Cardiac muscle cell (in vitro differentiated cells and primary cell): ENCODE results near the gene GPR35. TPM values are rescaled to one million over a fixed set of nuclear protein-coding genes. Genes with fewer than 3 reads are reported as not detected.

Experiments
- DNase-seq, 2 donors: peaks; one replicate each; pipeline versions ENCODE4 v3.0.0 to v3.0.0-alpha.2; 2010 to 2017; ENCODE audit warnings: low read depth in 1 of 2, low spot score in 1 of 2
- H3K27ac ChIP-seq: fragments of 200-600 bp; sonication (generic); 2 replicates; pipeline ENCODE4 v1.5.1; 2016
- H3K27me3 ChIP-seq: fragments of 200-600 bp; sonication (generic); 2 replicates; pipeline ENCODE4 v1.6.0; 2016; ENCODE audit warnings: control low read depth
- H3K36me3 ChIP-seq: fragments of 200-600 bp; sonication (generic); 2 replicates; pipeline ENCODE4 v1.5.1; 2016; ENCODE audit warnings: control low read depth
- H3K4me1 ChIP-seq: fragments of 200-600 bp; sonication (generic); 2 replicates; pipeline ENCODE4 v1.8.1; 2017; ENCODE audit warnings: low read depth, mild to moderate bottlenecking, mixed run types
- H3K4me3 ChIP-seq: fragments of 200-600 bp; sonication (generic); 2 replicates; pipeline ENCODE4 v1.5.1; 2016; ENCODE audit warnings: mild to moderate bottlenecking
- H3K9me3 ChIP-seq: fragments of 200-600 bp; sonication (generic); 2 replicates; pipeline ENCODE4 v1.5.1; 2017; ENCODE audit warnings: low read depth, mild to moderate bottlenecking, control low read depth
- CTCF ChIP-seq: IDR thresholded peaks from 2 replicates; pipeline ENCODE4 v1.5.1; 2012; ENCODE audit warnings: low read depth, mild to moderate bottlenecking, low read length
- polyA plus RNA-seq: library from polyadenylated mRNA; unstranded; fragments of >200 nt; fragmentation: Nextera tagmentation; extraction: Ambion mirVana; gene quantifications from 2 replicates; pipeline ENCODE4 v1.2.1, GENCODE V29; 2016
- total RNA-seq: library from RNA; depleted of rRNA; stranded (reverse); fragments of >200 nt; gene quantifications from 2 replicates; pipeline ENCODE4 v1.2.3, GENCODE V29; 2016

The GPR35 gene
- total and polyA plus RNA-seq, 2 experiments from 2014 or later, result 0.40 to 5.1 TPM

- H3K9me3 ChIP-seq, result no peaks in the 10 kb centered on the region
- no peak overlapping the region for H3K4me3 ChIP-seq
- H3K4me1 ChIP-seq, result no peaks in the 10 kb centered on the region
- DNase-seq, result no peak
- H3K27ac ChIP-seq, result no peak overlapping the region
- no peaks in the 10 kb centered on the region for H3K27me3 ChIP-seq
- no peaks in the 10 kb centered on the region for H3K36me3 ChIP-seq
- TF ChIP-seq CTCF, result no peak
These were observed 20.5 kb downstream of the GPR35 start for GRCh38 chr2:240645801-240646175.

GRCh38 chr2:240646176-240646899 is 21.1 kb downstream of the GPR35 start:
- no peak for DNase-seq
- H3K27me3 ChIP-seq, result no peaks in the 10 kb centered on the region

GRCh38 chr2:240646900-240647502 is 21.7 kb downstream of the GPR35 start:
- DNase-seq, result no peak
- no peak for TF ChIP-seq CTCF
- H3K36me3 ChIP-seq, result no peaks in the 10 kb centered on the region
- H3K9me3 ChIP-seq, result no peaks in the 10 kb centered on the region
- H3K27me3 ChIP-seq, result no peaks in the 10 kb centered on the region
- H3K4me3 ChIP-seq, result no peak overlapping the region
- H3K27ac ChIP-seq, result no peak overlapping the region
- no peaks in the 10 kb centered on the region for H3K4me1 ChIP-seq

More at GRCh38 chr2:240646176-240646899, 21.1 kb downstream of the GPR35 start:
- Histone ChIP-seq H3K4me1 (no peaks in the 10 kb centered on the region), H3K9me3 (no peaks in the 10 kb centered on the region), H3K4me3 (no peak overlapping the region), H3K27ac (no peak overlapping the region), H3K36me3 (no peaks in the 10 kb centered on the region)
- no peak for TF ChIP-seq CTCF

GRCh38 chr2:240647503-240648154 is 22.3 kb downstream of the GPR35 start:
- Histone ChIP-seq H3K4me3 (no peak overlapping the region), H3K27me3 (no peaks in the 10 kb centered on the region), H3K27ac (no peak overlapping the region), H3K36me3 (no peaks in the 10 kb centered on the region), H3K9me3 (no peaks in the 10 kb centered on the region), H3K4me1 (no peaks in the 10 kb centered on the region)
- DNase-seq, result no peak
- TF ChIP-seq CTCF, result no peak

GRCh38 chr2:240648155-240648649 is 22.9 kb downstream of the GPR35 start:
- H3K36me3 ChIP-seq, result no peaks in the 10 kb centered on the region
- no peaks in the 10 kb centered on the region for H3K27me3 ChIP-seq
- no peaks in the 10 kb centered on the region for H3K9me3 ChIP-seq
- H3K4me3 ChIP-seq, result no peak overlapping the region
- H3K4me1 ChIP-seq, result no peaks in the 10 kb centered on the region
- H3K27ac ChIP-seq, result no peak overlapping the region
- DNase-seq, result no peak
- no peak for TF ChIP-seq CTCF
